ENCODE results near the gene SORBS1. TPM values are rescaled to one million over a fixed set of nuclear protein-coding genes. Genes with fewer than 3 reads are reported as not detected.
A peak's percentile ranks its signal among the peaks of the same experiment; 100 is the strongest.
"Not testable (repeated sequence)": the region's sequence is repeated elsewhere in the genome, so short reads cannot be mapped to it uniquely, and the experiment has no call there.

Gene SORBS1
- total RNA-seq, 4 donors from 2014 or later = 120 to 1,051 (median 449) TPM

DNA sequence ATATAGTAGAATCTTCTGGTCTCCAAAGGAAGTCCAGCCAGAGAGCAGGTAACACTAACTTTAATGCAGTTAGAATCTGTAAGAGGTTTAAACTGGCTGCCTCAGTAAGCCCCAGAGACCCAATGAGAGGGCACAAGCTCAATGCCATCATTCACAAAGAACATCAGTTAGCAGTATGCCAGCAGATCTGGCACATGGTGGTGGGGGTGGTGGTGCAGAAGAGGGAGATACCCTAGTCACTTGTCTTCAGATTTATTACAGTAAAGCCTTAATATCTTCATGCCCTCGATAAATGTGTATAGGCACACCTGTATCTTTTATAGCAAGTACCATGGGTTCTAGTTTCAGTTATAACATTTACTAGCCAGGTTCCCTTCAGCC, 86.2 kb downstream of the SORBS1 start:
- TF ChIP-seq CTCF (IDR thresholded peaks at IDR 0.05) = no peak
- no peak for ATAC-seq (ENCODE audit: low FRiP score)
- DNase-seq (ENCODE audit: low spot score) = no peak

GRCh38 chr10:95474228-95475002, 86.8 kb downstream of the SORBS1 start:
- no peak for TF ChIP-seq CTCF (IDR thresholded peaks at IDR 0.05)
- no peak for DNase-seq (ENCODE audit: low spot score)
- ATAC-seq (ENCODE audit: low FRiP score) = peak; percentile 67

GRCh38 chr10:95472304-95473088, 88.7 kb downstream of the SORBS1 start:
- ATAC-seq (ENCODE audit: low FRiP score) (no peak), DNase-seq (ENCODE audit: low spot score) (no peak)
- no peak for TF ChIP-seq CTCF (IDR thresholded peaks at IDR 0.05)

DNA sequence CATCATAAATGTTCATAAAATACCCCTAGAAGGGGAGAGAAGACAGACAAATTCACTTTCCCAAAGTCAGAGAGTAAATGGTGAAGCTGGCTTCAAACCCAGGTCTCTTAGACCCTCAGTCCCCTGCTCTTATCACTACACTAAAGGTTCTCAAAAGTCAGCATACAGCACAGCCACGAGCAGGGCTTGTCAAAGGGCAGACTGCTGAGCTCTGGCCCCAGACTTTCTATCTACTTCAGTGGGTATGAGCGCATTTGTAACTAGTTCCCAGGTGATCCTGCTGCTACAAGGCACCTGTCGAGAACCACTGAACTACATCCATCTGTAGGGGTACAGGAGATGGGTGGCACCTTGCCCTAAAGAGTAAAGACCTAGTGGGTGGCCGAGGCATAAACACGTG, 91.5 kb downstream of the SORBS1 start:
- DNase-seq (ENCODE audit: low spot score) (no peak), ATAC-seq (ENCODE audit: low FRiP score) (no peak)
- TF ChIP-seq CTCF (IDR thresholded peaks at IDR 0.05) = no peak

GRCh38 chr10:95469251-95469650, 91.9 kb downstream of the SORBS1 start:
- ATAC-seq (ENCODE audit: low FRiP score) (no peak), DNase-seq (ENCODE audit: low spot score) (no peak)

GRCh38 chr10:95467642-95468041, 93.5 kb downstream of the SORBS1 start:
- not testable (repeated sequence) for DNase-seq (ENCODE audit: low spot score); ATAC-seq (ENCODE audit: low FRiP score)

More at GRCh38 chr10:95469251-95469650, 91.9 kb downstream of the SORBS1 start:
- no peak for TF ChIP-seq CTCF (IDR thresholded peaks at IDR 0.05)

- no peak for TF ChIP-seq CTCF (IDR thresholded peaks at IDR 0.05)
- no peak for ATAC-seq (ENCODE audit: low FRiP score)
- DNase-seq (ENCODE audit: low spot score) = no peak
These were observed 94.0 kb downstream of the SORBS1 start for GRCh38 chr10:95467162-95467599.

All from omental fat pad (tissue), 4 donors.